ENCODE data around the gene DACH1. TPM values are rescaled to one million over a fixed set of nuclear protein-coding genes. Genes with fewer than 3 reads are reported as not detected.

DACH1 gene
- polyA plus RNA-seq, 3 donors: 0.03 to 0.69 (median 0.26) TPM

DNA sequence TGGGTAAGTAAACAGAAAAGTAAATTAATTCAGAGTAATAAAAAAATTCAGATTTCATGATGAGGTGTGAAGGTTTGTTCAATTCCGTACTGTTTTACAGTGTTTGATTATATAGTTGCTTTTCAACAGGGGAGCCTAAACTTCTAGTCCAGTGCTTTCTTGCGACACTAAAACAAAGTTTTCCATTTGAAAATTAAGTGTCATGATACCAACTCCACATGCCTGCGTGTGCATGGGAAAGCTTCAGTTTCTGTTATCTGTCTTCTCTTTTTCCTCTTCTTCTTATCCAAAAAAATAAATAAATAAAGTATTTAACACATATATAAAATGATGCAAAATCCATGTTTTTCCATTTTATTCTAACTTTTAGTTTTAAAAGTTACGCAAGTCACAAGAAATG is 165.3 kb downstream of the DACH1 start:
- H3K79me2 ChIP-seq (ENCODE audit: insufficient read depth, low read length): peaks cover 4% of the 10 kb centered on the region
- DNase-seq: no peak
- intact Hi-C loops (cut with micrococcal nuclease): no loop called here
- H3K9me3 ChIP-seq (replicated peaks in 1 of 2; ENCODE audit: control insufficient read depth in 1 of 2, insufficient read depth in 1 of 2, low read length in 2 of 2): no peaks in the 10 kb centered on the region
- no peak overlapping the region for H3K4me3 ChIP-seq (replicated peaks in 1 of 3; ENCODE audit: low read depth in 2 of 3, low read length in 3 of 3)
- H3K9ac ChIP-seq (ENCODE audit: insufficient read depth, low read length, poor library complexity, severe bottlenecking): no peak overlapping the region
- H3K27ac Mint-ChIP-seq: no peak overlapping the region
- no peaks in the 10 kb centered on the region for H3K36me3 ChIP-seq (replicated peaks in 1 of 2; ENCODE audit: control insufficient read depth in 1 of 2, insufficient read depth in 2 of 2, low read length in 2 of 2)
- H3K27ac ChIP-seq (ENCODE audit: low read depth in 1 of 2, low read length in 2 of 2): no peak overlapping the region
- H3K27me3 ChIP-seq (ENCODE audit: control insufficient read depth in 2 of 2, insufficient read depth in 2 of 2, low read length in 2 of 2): no peaks in the 10 kb centered on the region
- no peak for TF ChIP-seq CTCF (IDR thresholded peaks at IDR 0.05)
- H4K20me1 ChIP-seq (ENCODE audit: insufficient read depth, low read length): no peaks in the 10 kb centered on the region
- no peaks in the 10 kb centered on the region for H3K36me3 Mint-ChIP-seq
- WGBS (ENCODE audit: insufficient coverage): no CpG with 5 or more reads among the region's 4 CpGs
- peaks cover 17% of the 10 kb centered on the region for H3K4me1 Mint-ChIP-seq
- H3K4me1 ChIP-seq (ENCODE audit: control insufficient read depth in 1 of 2, insufficient read depth in 2 of 2, low read length in 2 of 2): peaks cover 13 to 15% of the 10 kb centered on the region in 2 donors
- H3K4me3 Mint-ChIP-seq: no peak overlapping the region
- H3K27me3 Mint-ChIP-seq (ENCODE audit: low read depth in 3 of 3): no peaks in the 10 kb centered on the region
- H3K4me2 ChIP-seq (replicated peaks; ENCODE audit: extremely low read depth, low read length, poor library complexity, severe bottlenecking): no peak overlapping the region
- peaks cover 0 to 3% (median 0%) of the 10 kb centered on the region in 7 donors for H3K9me3 Mint-ChIP-seq
- no peak overlapping the region for H2AFZ ChIP-seq (ENCODE audit: insufficient read depth, low read depth, low read length, poor library complexity, severe bottlenecking)

- no peak overlapping the region for H3K4me3 Mint-ChIP-seq
- WGBS (ENCODE audit: insufficient coverage): no CpG with 5 or more reads among the region's 2 CpGs
- H3K27me3 Mint-ChIP-seq (ENCODE audit: low read depth in 3 of 3): no peaks in the 10 kb centered on the region
- no peaks in the 10 kb centered on the region for H3K9me3 ChIP-seq (replicated peaks in 1 of 2; ENCODE audit: control insufficient read depth in 1 of 2, insufficient read depth in 1 of 2, low read length in 2 of 2)
- DNase-seq: no peak
- H3K36me3 ChIP-seq (replicated peaks in 1 of 2; ENCODE audit: control insufficient read depth in 1 of 2, insufficient read depth in 2 of 2, low read length in 2 of 2): no peaks in the 10 kb centered on the region
- peaks cover 0 to 3% (median 0%) of the 10 kb centered on the region in 7 donors for H3K9me3 Mint-ChIP-seq
- no peak overlapping the region for H3K4me2 ChIP-seq (replicated peaks; ENCODE audit: extremely low read depth, low read length, poor library complexity, severe bottlenecking)
- H3K4me3 ChIP-seq (replicated peaks in 1 of 3; ENCODE audit: low read depth in 2 of 3, low read length in 3 of 3): no peak overlapping the region
- H3K4me1 ChIP-seq (ENCODE audit: control insufficient read depth in 1 of 2, insufficient read depth in 2 of 2, low read length in 2 of 2): peaks cover 4% of the 10 kb centered on the region in 2 donors
- intact Hi-C loops (cut with micrococcal nuclease): no loop called here
- no peaks in the 10 kb centered on the region for H4K20me1 ChIP-seq (ENCODE audit: insufficient read depth, low read length)
- no peak overlapping the region for H3K27ac ChIP-seq (ENCODE audit: low read depth in 1 of 2, low read length in 2 of 2)
- H3K9ac ChIP-seq (ENCODE audit: insufficient read depth, low read length, poor library complexity, severe bottlenecking): no peak overlapping the region
- H3K36me3 Mint-ChIP-seq: no peaks in the 10 kb centered on the region
- H3K79me2 ChIP-seq (ENCODE audit: insufficient read depth, low read length): peaks cover 4% of the 10 kb centered on the region
- no peak for TF ChIP-seq CTCF (IDR thresholded peaks at IDR 0.05)
- H3K27me3 ChIP-seq (ENCODE audit: control insufficient read depth in 2 of 2, insufficient read depth in 2 of 2, low read length in 2 of 2): no peaks in the 10 kb centered on the region
- H3K27ac Mint-ChIP-seq: no peak overlapping the region
- no peak overlapping the region for H2AFZ ChIP-seq (ENCODE audit: insufficient read depth, low read depth, low read length, poor library complexity, severe bottlenecking)
- H3K4me1 Mint-ChIP-seq: peaks cover 7% of the 10 kb centered on the region
Observed at GRCh38 chr13:71699342-71699741, 167.7 kb downstream of the DACH1 start.

Data from CD14-positive monocyte (primary cell).